H1 (cell line): Measurements from ENCODE around the gene ATXN2. TPM values are rescaled to one million over a fixed set of nuclear protein-coding genes. Genes with fewer than 3 reads are reported as not detected.

Source experiments
- CTCF ChIA-PET: fragments of 300-600 bp; sonication (Branson Sonifier 250); formaldehyde crosslinking; loops from one replicate; lab custom pipeline; 2021; ENCODE audit not compliant: partially characterized antibody; lab: Charles Lee
- POLR2A ChIA-PET: fragments of 300-600 bp; sonication (Branson Sonifier 250); formaldehyde crosslinking; loops from one replicate; lab custom pipeline; 2021; ENCODE audit warnings: inconsistent platforms; ENCODE audit not compliant: partially characterized antibody; lab: Charles Lee
- DNase-seq, 2 experiments: peaks; one replicate each; pipeline versions ENCODE4 v3.0.0 to v3.0.0-alpha.2; 2010 to 2022; ENCODE audit warnings: low spot score in 2 of 2, low read depth in 1 of 2, mixed read lengths in 1 of 2
- FAIRE-seq: peaks from 2 replicates; lab custom pipeline; 2011; peaks lifted over from hg19 to GRCh38; lab: Jason Lieb, UNC
- H2AFZ ChIP-seq: 2 replicates; pipeline ENCODE4 v1.8.1; 2012; ENCODE audit warnings: low read length, inconsistent platforms
- H2AK5ac ChIP-seq: 2 replicates; pipeline ENCODE4 v1.6.1; 2013; ENCODE audit warnings: low read depth, low read length
- H2BK120ac ChIP-seq: replicated peaks from 2 replicates; pipeline ENCODE3; 2013; ENCODE audit warnings: low read depth, low read length, inconsistent platforms
- H2BK12ac ChIP-seq: 2 replicates; pipeline ENCODE4 v1.6.1; 2013; ENCODE audit warnings: low read depth, low read length
- H2BK15ac ChIP-seq: 2 replicates; pipeline ENCODE4 v1.6.1; 2013; ENCODE audit warnings: low read length
- H2BK20ac ChIP-seq: 2 replicates; pipeline ENCODE4 v1.6.1; 2013; ENCODE audit warnings: low read length
- H2BK5ac ChIP-seq: 2 replicates; pipeline ENCODE4 v1.6.1; 2013; ENCODE audit warnings: low read depth, low read length
- H3K14ac ChIP-seq: 2 replicates; pipeline ENCODE4 v1.6.1; 2013; ENCODE audit warnings: inconsistent platforms; ENCODE audit not compliant: insufficient read length
- H3K18ac ChIP-seq: 2 replicates; pipeline ENCODE4 v1.6.1; 2013; ENCODE audit warnings: low read length; ENCODE audit errors: extremely low read depth
- H3K23ac ChIP-seq: 2 replicates; pipeline ENCODE4 v1.6.1; 2013; ENCODE audit warnings: inconsistent platforms; ENCODE audit not compliant: insufficient read length
- H3K23me2 ChIP-seq: 2 replicates; pipeline ENCODE4 v1.6.1; 2013; ENCODE audit warnings: low read depth, low read length
- H3K27ac ChIP-seq: 2 replicates; pipeline ENCODE4 v1.6.1; 2011; ENCODE audit warnings: low read depth, low read length, inconsistent platforms
- H3K27me3 ChIP-seq, 4 experiments: replicated peaks in 1 of 4; 1 replicate in 1 of 4; 2 replicates in 3 of 4; pipeline versions ENCODE4 v1.6.1 to v1.8.1; 2011 to 2013; ENCODE audit warnings: low read length in 3 of 4, mild to moderate bottlenecking in 3 of 4, inconsistent platforms in 2 of 4, mixed read lengths in 2 of 4, moderate library complexity in 1 of 4; ENCODE audit not compliant: control insufficient read depth in 3 of 4, insufficient read depth in 3 of 4; ENCODE audit errors: extremely low read depth in 1 of 4
- H3K36me3 ChIP-seq, 4 experiments: 2 replicates each; pipeline versions ENCODE4 v1.6.1 to v1.8.1; 2011 to 2013; ENCODE audit warnings: mild to moderate bottlenecking in 4 of 4, low read length in 3 of 4, moderate library complexity in 2 of 4, control low read depth in 1 of 4, inconsistent platforms in 1 of 4; ENCODE audit not compliant: insufficient read depth in 4 of 4, control insufficient read depth in 2 of 4
- H3K4ac ChIP-seq: replicated peaks from 2 replicates; pipeline ENCODE3; 2013; ENCODE audit warnings: low read length, low read depth, mixed read lengths, inconsistent platforms; ENCODE audit not compliant: insufficient read length
- H3K4me1 ChIP-seq, 4 experiments: replicated peaks in 1 of 4; 1 replicate in 1 of 4; 2 replicates in 3 of 4; pipeline versions ENCODE4 v1.6.1 to v1.8.1; 2011 to 2013; ENCODE audit warnings: low read length in 3 of 4, inconsistent platforms in 2 of 4, mixed read lengths in 1 of 4; ENCODE audit not compliant: insufficient read depth in 4 of 4, control insufficient read depth in 3 of 4
- H3K4me2 ChIP-seq, 2 experiments: 2 replicates each; pipeline versions ENCODE4 v1.6.1 to v1.8.1; 2011 to 2013; ENCODE audit warnings: low read depth in 2 of 2, low read length in 2 of 2, control low read depth in 1 of 2, inconsistent platforms in 1 of 2, mild to moderate bottlenecking in 1 of 2; ENCODE audit not compliant: insufficient read depth in 1 of 2
- H3K4me3 ChIP-seq, 4 experiments: fragments of 200-600, 300-600 bp in 1 of 4; sonication (generic), shearing (Covaris generic), sonication (Bioruptor Twin) in 1 of 4; 2 replicates each; pipeline versions ENCODE4 v1.5.1 to v1.8.1; 2011 to 2016; ENCODE audit warnings: low read length in 4 of 4, low read depth in 3 of 4, control low read depth in 2 of 4, inconsistent platforms in 2 of 4, mild to moderate bottlenecking in 2 of 4, mixed read lengths in 1 of 4, moderate library complexity in 1 of 4; ENCODE audit not compliant: insufficient read depth in 2 of 4; ENCODE audit errors: extremely low read depth in 1 of 4
- H3K56ac ChIP-seq: replicated peaks from 2 replicates; pipeline ENCODE3; 2013; ENCODE audit warnings: low read depth, mild to moderate bottlenecking, mixed read lengths, low read length, inconsistent platforms; ENCODE audit not compliant: insufficient read length
- H3K79me1 ChIP-seq: 2 replicates; pipeline ENCODE4 v1.6.1; 2013; ENCODE audit warnings: low read depth, low read length, control low read depth
- H3K79me2 ChIP-seq, 2 experiments: 2 replicates each; pipeline versions ENCODE4 v1.6.1 to v1.8.1; 2012 to 2013; ENCODE audit warnings: low read length in 2 of 2, mild to moderate bottlenecking in 2 of 2, inconsistent platforms in 1 of 2; ENCODE audit not compliant: insufficient read depth in 2 of 2, control insufficient read depth in 1 of 2
- H3K9ac ChIP-seq, 4 experiments: replicated peaks in 1 of 4; 1 replicate in 1 of 4; 2 replicates in 3 of 4; pipeline versions ENCODE4 v1.6.1 to v1.8.1; 2011 to 2013; ENCODE audit warnings: low read depth in 3 of 4, low read length in 3 of 4, control low read depth in 2 of 4, mild to moderate bottlenecking in 2 of 4, moderate library complexity in 2 of 4, inconsistent platforms in 1 of 4; ENCODE audit errors: extremely low read depth in 1 of 4
- H3K9me3 ChIP-seq, 2 experiments: 2 replicates each; pipeline versions ENCODE4 v1.6.1 to v1.8.1; 2012 to 2013; ENCODE audit warnings: mild to moderate bottlenecking in 2 of 2, moderate library complexity in 2 of 2, control low read depth in 1 of 2, inconsistent platforms in 1 of 2, low read depth in 1 of 2, low read length in 1 of 2, mixed read lengths in 1 of 2; ENCODE audit not compliant: insufficient read depth in 2 of 2
- H4K20me1 ChIP-seq, 2 experiments: replicated peaks in 1 of 2; 2 replicates each; pipeline versions ENCODE3 to v1.8.1; 2011 to 2013; ENCODE audit warnings: inconsistent platforms in 2 of 2, low read length in 2 of 2, mild to moderate bottlenecking in 1 of 2; ENCODE audit not compliant: insufficient read depth in 2 of 2, control insufficient read depth in 1 of 2
- H4K5ac ChIP-seq: 2 replicates; pipeline ENCODE4 v1.6.1; 2013; ENCODE audit warnings: low read length, low read depth, mixed read lengths, inconsistent platforms; ENCODE audit not compliant: insufficient read length
- H4K8ac ChIP-seq: 2 replicates; pipeline ENCODE4 v1.8.0; 2013; ENCODE audit warnings: mild to moderate bottlenecking, moderate library complexity, low read length, inconsistent platforms; ENCODE audit not compliant: insufficient read depth; ENCODE audit errors: extremely low read depth
- H4K91ac ChIP-seq: replicated peaks from 2 replicates; pipeline ENCODE3; 2013; ENCODE audit warnings: low read length, mixed read lengths, inconsistent platforms; ENCODE audit not compliant: insufficient read length
- JUND ChIP-seq: IDR thresholded peaks from 2 replicates; pipeline ENCODE4 v1.6.1; 2011; ENCODE audit warnings: mild to moderate bottlenecking, improper control_type of control experiment, low read length
- TCF12 ChIP-seq: IDR thresholded peaks from 2 replicates; pipeline ENCODE4 v1.6.1; 2011; ENCODE audit warnings: low read depth, mild to moderate bottlenecking, low read length
- WGBS, 2 experiments: shearing (Covaris generic) in 1 of 2; methylation state at CpG; one replicate each; pipeline versions ENCODE4 v1.1.6 to v1.1.7; 2013 to 2015; ENCODE audit warnings: low lambda C conversion rate in 2 of 2, mixed read lengths in 2 of 2, inconsistent platforms in 1 of 2, low coverage in 1 of 2, missing lambda C conversion rate in 1 of 2; ENCODE audit not compliant: insufficient replicate concordance in 2 of 2, insufficient coverage in 1 of 2, insufficient read length in 1 of 2; ENCODE audit errors: extremely low coverage in 1 of 2, missing lambda C conversion rate in 1 of 2; 5-methylcytosine and 5-hydroxymethylcytosine counted together
- polyA plus RNA-seq, 7 experiments: library from polyadenylated mRNA; depleted of rRNA in 3 of 7; stranded (reverse) in 5 of 7; unstranded in 2 of 7; fragments of >200 nt in 5 of 7; fragments of 200-250 nt in 2 of 7; gene quantifications; 1 replicate in 5 of 7; 2 replicates in 1 of 7; 4 replicates in 1 of 7; pipeline versions ENCODE4 v1.2.1 to v1.2.3, GENCODE V29; 2011 to 2013; ENCODE audit warnings: missing spikeins in 2 of 7, mixed read lengths in 2 of 7
- total RNA-seq: library from RNA; stranded (reverse); fragmentation: NEBNext Ultra II Directional; extraction: Animal tissue kit (Norgen Biotek cat#: 25700); gene quantifications from 2 replicates; pipeline ENCODE4 v1.2.1, GENCODE V29; 2021

ATXN2 gene
- total and polyA plus RNA-seq, 2 of the 8 experiments (the other 6 are each of a cell fraction or from before 2014, with no cell fraction given), result 46.6 to 80.7 TPM

DNA sequence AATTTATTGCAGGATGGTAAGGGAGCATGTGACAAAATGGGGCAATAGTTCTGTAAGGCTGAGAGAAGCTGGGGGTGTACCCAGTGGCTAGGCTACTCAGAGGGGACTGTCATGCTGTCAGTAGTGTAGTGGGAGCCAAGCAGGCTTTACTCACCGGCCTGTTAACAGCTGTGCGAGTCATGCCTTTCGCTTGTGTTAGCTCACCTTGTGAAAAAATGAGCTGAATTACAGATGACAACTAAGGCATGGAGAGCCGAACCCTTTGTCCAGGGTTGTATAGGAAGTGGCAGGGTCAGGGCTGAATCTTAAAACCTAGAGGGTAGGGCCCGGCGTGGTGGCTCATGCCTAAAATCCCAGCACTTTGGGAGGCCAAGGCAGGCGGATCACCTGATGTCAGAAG lies 155.5 kb downstream of the ATXN2 start:
- Histone ChIP-seq H3K4me1 (peaks cover 0 to 19% (median 11%) of the 10 kb centered on the region in 4 experiments; a peak in 6 of 7 replicates), H2AK5ac (no peak overlapping the region), H3K56ac (no peak overlapping the region), H3K9me3 (no peaks in the 10 kb centered on the region), H3K27me3 (no peaks in the 10 kb centered on the region), H3K18ac (no peak overlapping the region), H3K23me2 (no peaks in the 10 kb centered on the region), H2BK20ac (no peak overlapping the region), H3K79me1 (peaks cover 20% of the 10 kb centered on the region), H3K4me2 (no peak overlapping the region), H2BK12ac (no peak overlapping the region), H3K23ac (no peak overlapping the region), H3K4me3 (no peak overlapping the region), H3K36me3 (peaks cover 12 to 25% (median 17%) of the 10 kb centered on the region in 4 experiments), H4K20me1 (peaks cover 25 to 26% of the 10 kb centered on the region in 2 experiments), H4K8ac (no peak overlapping the region), H3K79me2 (peaks cover 0 to 36% of the 10 kb centered on the region in 2 experiments; a peak in 2 of 4 replicates), H3K27ac (no peak overlapping the region), H2AFZ (no peak overlapping the region), H2BK15ac (no peak overlapping the region), H3K4ac (no peak overlapping the region), H3K14ac (no peak overlapping the region), H2BK120ac (no peak overlapping the region), H3K9ac (no peak overlapping the region), H2BK5ac (no peak overlapping the region), H4K91ac (no peak overlapping the region)
- POLR2A ChIA-PET, result interaction anchor here (3.4 to 5.3 kb wide), 4 partner anchors 9 to 39 kb away, joined by 16 to 29 read pairs (median 24); no protein-coding TSS in a partner anchor
- no peak for DNase-seq
- WGBS, 2 experiments, result 94% methylated on average over 7 of the region's 7 CpGs; no CpG with 5 or more reads in 1 of the 2 experiments
- no peak for FAIRE-seq
- CTCF ChIA-PET, result interaction anchor here (1.2 to 31.7 kb wide), 5 partner anchors 7 to 40 kb away, joined by 5 to 838 read pairs (median 80); partner anchors contain the start of gene SH2B3
- TF ChIP-seq TCF12 (no peak), JUND (no peak)
- TF ChIP-seq, all 59 proteins: peak for 0
- no peak overlapping the region for H4K5ac ChIP-seq
